A549 (cell line): Measurements from ENCODE around the gene UBAC2.

ENCODE experiments used
- ATOH8 ChIP-seq: fragments of 250-450 bp; sonication (Bioruptor Pico); IDR thresholded peaks from 2 replicates; pipeline ENCODE4 v1.5.0; 2020; ENCODE audit warnings: low read depth, mild to moderate bottlenecking, moderate library complexity
- BHLHE40 ChIP-seq: IDR thresholded peaks from 2 replicates; pipeline ENCODE4 v1.6.1; 2012; ENCODE audit warnings: low read depth, low read length, inconsistent platforms
- CEBPB ChIP-seq, 2 experiments: fragments of >200 bp in 1 of 2; sonication (Bioruptor Twin) in 1 of 2; formaldehyde crosslinking in 1 of 2; IDR thresholded peaks; 2 replicates each; pipeline ENCODE4 v1.6.1; 2012 to 2016
- CTCF ChIP-seq: fragments of >200 bp; sonication (Bioruptor Twin); formaldehyde crosslinking; IDR thresholded peaks from 3 replicates; pipeline ENCODE4 v1.5.1; 2016
- ELK1 ChIP-seq: fragments of 150-350 bp; IDR thresholded peaks from 2 replicates; pipeline ENCODE4 v1.6.1; 2014; ENCODE audit warnings: low read depth, mild to moderate bottlenecking, low read length
- FOXS1 ChIP-seq: fragments of 250-450 bp; sonication (Bioruptor Pico); IDR thresholded peaks from 2 replicates; pipeline ENCODE4 v1.5.0; 2020; ENCODE audit warnings: mild to moderate bottlenecking, moderate library complexity
- HOXA7 ChIP-seq: fragments of 250-450 bp; sonication (Bioruptor Pico); IDR thresholded peaks from 2 replicates; pipeline ENCODE4 v1.5.0; 2020; ENCODE audit warnings: mild to moderate bottlenecking, moderate library complexity
- MAX ChIP-seq: IDR thresholded peaks from 2 replicates; pipeline ENCODE4 v1.6.1; 2012
- MYC ChIP-seq: IDR thresholded peaks from 2 replicates; pipeline ENCODE4 v1.6.1; 2012; ENCODE audit warnings: mild to moderate bottlenecking, inconsistent platforms, low read length, improper control_type of control experiment, borderline replicate concordance
- POLR2A ChIP-seq: IDR thresholded peaks from 2 replicates; pipeline ENCODE4 v1.6.1; 2012; ENCODE audit warnings: mild to moderate bottlenecking, low read length
- RFX5 ChIP-seq: fragments of 450-650 bp; IDR thresholded peaks from 2 replicates; pipeline ENCODE4 v1.7.1; 2014; ENCODE audit warnings: antibody characterized with exemption, mild to moderate bottlenecking, moderate library complexity
- SREBF2 ChIP-seq: fragments of 450-650 bp; IDR thresholded peaks from 2 replicates; pipeline ENCODE4 v1.6.1; 2014; ENCODE audit warnings: mild to moderate bottlenecking, moderate library complexity
- ZSCAN20 ChIP-seq: fragments of 250-450 bp; sonication (Bioruptor Pico); IDR thresholded peaks from 2 replicates; pipeline ENCODE4 v1.8.0; 2022; ENCODE audit warnings: mild to moderate bottlenecking, moderate library complexity

GRCh38 chr13:99308471-99309087, 107.9 kb downstream of the UBAC2 start:
- TF ChIP-seq SREBF2 (no peak), POLR2A (no peak), FOXS1 (CRISPR knock-in tag) (no peak), ATOH8 (CRISPR knock-in tag) (no peak), CTCF (no peak), ELK1 (no peak), ZSCAN20 (CRISPR knock-in tag) (no peak), CEBPB (IDR thresholded peaks at IDR 0.05) (no peak), BHLHE40 (no peak), MAX (no peak), MYC (no peak), HOXA7 (CRISPR knock-in tag) (no peak), RFX5 (no peak)
